Measurements from ENCODE around the gene NCBP2L. TPM values are rescaled to one million over a fixed set of nuclear protein-coding genes. Genes with fewer than 3 reads are reported as not detected.
"Not testable (repeated sequence)": the region's sequence is repeated elsewhere in the genome, so short reads cannot be mapped to it uniquely, and the experiment has no call there.

Gene NCBP2L
- total RNA-seq, 1 donor: under 0.01 TPM

GRCh38 chrX:107804427-107804826 is 26.9 kb downstream of the NCBP2L start:
- peak in 1 of 3 donors; percentile 53 for DNase-seq (ENCODE audit: low read depth in 2 of 3, low spot score in 2 of 3)

GRCh38 chrX:107805179-107805578 is 27.6 kb downstream of the NCBP2L start:
- DNase-seq (ENCODE audit: low read depth in 2 of 3, low spot score in 2 of 3): no peak

- not testable (repeated sequence) for DNase-seq (ENCODE audit: low read depth in 2 of 3, low spot score in 2 of 3)
Measured at GRCh38 chrX:107810053-107810452, 32.5 kb downstream of the NCBP2L start.

GRCh38 chrX:107818900-107819521 is 41.5 kb downstream of the NCBP2L start:
- DNase-seq (ENCODE audit: low read depth in 2 of 3, low spot score in 2 of 3): no peak

- DNase-seq (ENCODE audit: low read depth in 2 of 3, low spot score in 2 of 3): no peak
Measured at GRCh38 chrX:107823042-107823441, 45.5 kb downstream of the NCBP2L start.

- DNase-seq (ENCODE audit: low read depth in 2 of 3, low spot score in 2 of 3): no peak
Measured at GRCh38 chrX:107823456-107823855, 45.9 kb downstream of the NCBP2L start.

GRCh38 chrX:107825698-107826237 is 48.2 kb downstream of the NCBP2L start, which contains the start of gene MID2:
TSS of gene MID2 (plus strand) at chrX:107825866. CDS start at chrX:107826427, 561 bp downstream.
- peak in 2 of 3 donors; percentile 22 to 24 for DNase-seq (ENCODE audit: low read depth in 2 of 3, low spot score in 2 of 3)

GRCh38 chrX:107826238-107827029 is 48.9 kb downstream of the NCBP2L start:
- peak in 2 of 3 donors; percentile 14 to 28 for DNase-seq (ENCODE audit: low read depth in 2 of 3, low spot score in 2 of 3)

GRCh38 chrX:107827030-107827831 is 49.7 kb downstream of the NCBP2L start:
- no peak for DNase-seq (ENCODE audit: low read depth in 2 of 3, low spot score in 2 of 3)

- DNase-seq (ENCODE audit: low read depth in 2 of 3, low spot score in 2 of 3): no peak
Measured at GRCh38 chrX:107827852-107828251, 50.3 kb downstream of the NCBP2L start.

- no peak for DNase-seq (ENCODE audit: low read depth in 2 of 3, low spot score in 2 of 3)
Measured at GRCh38 chrX:107829878-107830277, 52.3 kb downstream of the NCBP2L start.

- DNase-seq (ENCODE audit: low read depth in 2 of 3, low spot score in 2 of 3): no peak
Measured at GRCh38 chrX:107831071-107831730, 53.7 kb downstream of the NCBP2L start.

- DNase-seq (ENCODE audit: low read depth in 2 of 3, low spot score in 2 of 3): no peak
Measured at GRCh38 chrX:107834275-107835201, 57.0 kb downstream of the NCBP2L start.

- DNase-seq (ENCODE audit: low read depth in 2 of 3, low spot score in 2 of 3): no peak
Measured at GRCh38 chrX:107836958-107837357, 59.4 kb downstream of the NCBP2L start.

- no peak for DNase-seq (ENCODE audit: low read depth in 2 of 3, low spot score in 2 of 3)
Measured at GRCh38 chrX:107840971-107841370, 63.4 kb downstream of the NCBP2L start.

GRCh38 chrX:107842715-107843400 is 65.3 kb downstream of the NCBP2L start:
- no peak for DNase-seq (ENCODE audit: low read depth in 2 of 3, low spot score in 2 of 3)
